Measurements from ENCODE around the gene THEM5.

The THEM5 gene

GRCh38 chr1:151809290-151809984, 44.1 kb downstream of the THEM5 start:
- DNase-seq (ENCODE audit: low read depth): no peak
- no peak for TF ChIP-seq CTCF (IDR thresholded peaks at IDR 0.05; ENCODE audit: low read length, missing control alignments)
- no peak overlapping the region for H3K4me3 ChIP-seq (replicated peaks; ENCODE audit: low read depth, low read length)

GRCh38 chr1:151807766-151808165, 45.7 kb downstream of the THEM5 start:
- TF ChIP-seq CTCF (IDR thresholded peaks at IDR 0.05; ENCODE audit: low read length, missing control alignments): no peak
- DNase-seq (ENCODE audit: low read depth): no peak

GRCh38 chr1:151807131-151807530, 46.4 kb downstream of the THEM5 start:
- no peak overlapping the region for H3K4me3 ChIP-seq (replicated peaks; ENCODE audit: low read depth, low read length)
- TF ChIP-seq CTCF (IDR thresholded peaks at IDR 0.05; ENCODE audit: low read length, missing control alignments): no peak
- no peak for DNase-seq (ENCODE audit: low read depth)

More at GRCh38 chr1:151807766-151808165, 45.7 kb downstream of the THEM5 start:
- H3K4me3 ChIP-seq (replicated peaks; ENCODE audit: low read depth, low read length): no peak overlapping the region

- H3K4me3 ChIP-seq (replicated peaks; ENCODE audit: low read depth, low read length): no peak overlapping the region
- no peak for TF ChIP-seq CTCF (IDR thresholded peaks at IDR 0.05; ENCODE audit: low read length, missing control alignments)
- no peak for DNase-seq (ENCODE audit: low read depth)
These were observed 47.3 kb downstream of the THEM5 start for GRCh38 chr1:151806170-151806569.

GRCh38 chr1:151805066-151805820, 48.3 kb downstream of the THEM5 start, which contains the start of gene LINGO4:
Gene LINGO4 (minus strand): TSS chr1:151805419. CDS start chr1:151802704, 2,715 bp downstream.
- no peak for TF ChIP-seq CTCF (IDR thresholded peaks at IDR 0.05; ENCODE audit: low read length, missing control alignments)
- no peak within 1 kb of the TSS for H3K4me3 ChIP-seq (replicated peaks; ENCODE audit: low read depth, low read length)

GRCh38 chr1:151803915-151804314, 49.6 kb downstream of the THEM5 start:
- H3K4me3 ChIP-seq (replicated peaks; ENCODE audit: low read depth, low read length): no peak overlapping the region
- no peak for TF ChIP-seq CTCF (IDR thresholded peaks at IDR 0.05; ENCODE audit: low read length, missing control alignments)
- DNase-seq (ENCODE audit: low read depth): no peak

More at GRCh38 chr1:151805066-151805820, 48.3 kb downstream of the THEM5 start, which contains the start of gene LINGO4:
- no peak for DNase-seq (ENCODE audit: low read depth)
